Forelimb muscle (tissue), 1 donor: Measurements from ENCODE around the gene IGFBP7. TPM values are rescaled to one million over a fixed set of nuclear protein-coding genes. Genes with fewer than 3 reads are reported as not detected.

Source experiments
- DNase-seq: peaks from one replicate; pipeline ENCODE4 v3.0.0-alpha.2; 2013; ENCODE audit warnings: low read depth
- polyA plus RNA-seq: library from polyadenylated mRNA; unstranded; fragments of 120-200 nt; gene quantifications from one replicate; pipeline ENCODE4 v1.2.1, GENCODE V29; 2013; ENCODE audit not compliant: insufficient read length

IGFBP7 gene, protein sequence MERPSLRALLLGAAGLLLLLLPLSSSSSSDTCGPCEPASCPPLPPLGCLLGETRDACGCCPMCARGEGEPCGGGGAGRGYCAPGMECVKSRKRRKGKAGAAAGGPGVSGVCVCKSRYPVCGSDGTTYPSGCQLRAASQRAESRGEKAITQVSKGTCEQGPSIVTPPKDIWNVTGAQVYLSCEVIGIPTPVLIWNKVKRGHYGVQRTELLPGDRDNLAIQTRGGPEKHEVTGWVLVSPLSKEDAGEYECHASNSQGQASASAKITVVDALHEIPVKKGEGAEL
- polyA plus RNA-seq, result 102 TPM

DNA sequence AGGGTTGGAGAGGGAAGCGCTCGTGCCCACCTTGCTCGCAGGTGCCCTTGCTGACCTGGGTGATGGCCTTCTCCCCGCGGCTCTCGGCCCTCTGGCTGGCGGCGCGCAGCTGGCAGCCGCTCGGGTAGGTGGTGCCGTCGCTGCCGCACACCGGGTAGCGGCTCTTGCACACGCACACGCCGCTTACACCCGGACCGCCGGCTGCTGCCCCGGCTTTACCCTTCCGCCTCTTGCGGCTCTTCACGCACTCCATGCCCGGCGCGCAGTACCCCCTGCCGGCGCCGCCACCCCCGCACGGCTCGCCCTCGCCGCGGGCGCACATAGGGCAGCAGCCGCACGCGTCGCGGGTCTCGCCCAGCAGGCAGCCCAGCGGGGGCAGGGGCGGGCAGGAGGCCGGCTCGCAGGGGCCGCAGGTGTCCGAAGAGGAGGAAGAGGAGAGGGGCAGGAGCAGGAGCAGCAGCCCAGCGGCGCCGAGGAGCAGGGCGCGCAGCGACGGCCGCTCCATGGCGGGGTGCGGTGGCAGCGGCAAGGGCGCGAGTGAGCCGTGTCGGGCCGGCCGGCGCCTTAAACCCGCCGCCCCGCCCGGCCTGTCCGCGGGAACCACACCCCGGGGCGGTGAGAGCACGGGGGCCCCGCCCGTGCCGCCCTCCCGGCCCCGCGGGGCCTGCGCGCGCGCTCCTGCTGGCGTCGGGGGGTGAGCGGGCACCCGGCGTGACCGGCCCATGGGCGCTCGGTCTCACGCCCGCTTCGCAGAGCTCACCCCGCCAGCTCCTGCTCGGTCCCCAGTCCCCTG, at the start of gene IGFBP7:
TSS of gene IGFBP7 (minus strand) at position 539 of the 793 bp plus-strand sequence. CDS start at position 505, 34 bp downstream.
- DNase-seq, result no peak

DNA sequence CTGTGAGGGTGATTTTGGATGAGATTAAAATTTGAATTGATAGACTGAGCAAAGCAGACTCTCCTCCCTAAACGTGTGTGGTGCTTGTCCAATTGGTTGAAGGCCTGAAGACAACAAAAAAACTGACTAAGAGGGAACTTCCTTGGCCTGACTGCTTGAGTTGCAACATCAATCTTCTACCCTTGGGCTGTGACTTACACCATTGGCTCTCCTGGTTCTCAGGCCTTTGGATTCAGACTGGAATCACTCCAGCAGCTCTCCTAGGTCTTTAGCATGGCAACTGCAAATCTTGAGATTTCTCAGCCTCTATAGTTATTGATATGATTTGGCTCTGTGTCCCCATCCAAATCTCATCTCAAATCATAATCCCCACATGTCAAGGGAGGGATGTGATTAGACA, 49.7 kb upstream of the IGFBP7 start:
- no peak for DNase-seq

DNA sequence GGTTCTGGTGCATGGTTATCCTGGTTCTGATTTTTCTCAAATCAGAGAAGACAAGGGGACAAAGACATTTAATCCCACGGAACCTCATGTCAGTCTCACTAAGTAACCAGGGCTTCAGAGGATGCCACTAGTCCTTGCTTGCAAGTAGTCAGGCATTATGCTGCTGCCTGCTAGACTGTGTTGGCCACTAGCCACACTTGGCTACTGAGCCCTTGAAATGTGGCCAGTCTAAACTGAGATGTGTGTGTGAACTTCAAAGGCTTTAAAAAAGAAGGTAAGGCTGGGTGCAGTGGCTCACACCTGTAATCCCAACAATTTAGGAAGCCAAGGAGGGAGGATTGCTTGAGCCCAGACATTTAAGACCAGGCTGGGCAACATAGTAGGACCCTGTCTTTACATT, 48.6 kb upstream of the IGFBP7 start:
- DNase-seq, result no peak

DNA sequence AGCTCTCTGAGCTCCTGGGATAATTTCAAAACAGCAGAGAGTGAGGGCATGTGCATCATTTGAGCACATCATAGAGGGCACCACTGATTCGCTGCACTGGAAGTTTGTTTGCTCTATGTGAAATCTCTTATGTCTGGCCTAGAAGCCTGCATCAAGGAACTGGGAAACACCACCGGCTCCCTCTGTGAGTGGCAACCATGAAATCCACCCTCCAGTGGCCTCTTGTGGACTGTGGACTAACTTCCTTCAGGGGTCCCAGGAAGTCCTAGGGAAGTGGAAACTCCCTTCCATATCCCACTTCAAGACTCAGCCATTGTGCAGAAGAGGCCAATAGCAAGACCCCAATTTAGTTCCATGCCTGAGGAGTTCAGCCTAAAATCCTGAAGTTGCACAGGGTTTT, 48.0 kb upstream of the IGFBP7 start:
- DNase-seq, result no peak

DNA sequence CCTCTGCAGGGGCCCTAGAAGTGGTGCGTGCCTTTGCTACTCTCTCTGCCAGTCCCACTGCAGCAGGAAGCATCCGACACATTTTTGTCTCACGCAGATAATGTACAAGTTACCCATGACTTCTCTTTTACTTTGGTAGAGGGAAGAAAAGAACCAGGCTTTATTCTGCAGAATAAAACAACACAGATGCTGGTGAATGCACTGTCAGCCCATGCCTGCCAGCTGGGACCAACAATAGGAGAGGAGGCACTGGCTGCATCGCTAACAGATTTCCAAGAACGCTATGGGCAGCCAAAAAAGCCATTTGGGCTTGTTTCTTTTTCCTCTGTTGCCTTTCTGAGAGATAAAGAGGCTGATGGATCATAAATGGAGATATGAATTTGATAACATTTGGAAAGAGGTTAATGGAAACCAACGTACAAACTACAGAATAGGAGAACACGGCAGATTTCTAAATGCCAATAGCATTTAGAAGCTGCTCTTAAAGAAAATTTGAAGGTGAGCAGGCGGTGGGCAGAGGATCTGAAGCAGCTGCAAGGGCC, 47.5 kb upstream of the IGFBP7 start:
- DNase-seq, result no peak

DNA sequence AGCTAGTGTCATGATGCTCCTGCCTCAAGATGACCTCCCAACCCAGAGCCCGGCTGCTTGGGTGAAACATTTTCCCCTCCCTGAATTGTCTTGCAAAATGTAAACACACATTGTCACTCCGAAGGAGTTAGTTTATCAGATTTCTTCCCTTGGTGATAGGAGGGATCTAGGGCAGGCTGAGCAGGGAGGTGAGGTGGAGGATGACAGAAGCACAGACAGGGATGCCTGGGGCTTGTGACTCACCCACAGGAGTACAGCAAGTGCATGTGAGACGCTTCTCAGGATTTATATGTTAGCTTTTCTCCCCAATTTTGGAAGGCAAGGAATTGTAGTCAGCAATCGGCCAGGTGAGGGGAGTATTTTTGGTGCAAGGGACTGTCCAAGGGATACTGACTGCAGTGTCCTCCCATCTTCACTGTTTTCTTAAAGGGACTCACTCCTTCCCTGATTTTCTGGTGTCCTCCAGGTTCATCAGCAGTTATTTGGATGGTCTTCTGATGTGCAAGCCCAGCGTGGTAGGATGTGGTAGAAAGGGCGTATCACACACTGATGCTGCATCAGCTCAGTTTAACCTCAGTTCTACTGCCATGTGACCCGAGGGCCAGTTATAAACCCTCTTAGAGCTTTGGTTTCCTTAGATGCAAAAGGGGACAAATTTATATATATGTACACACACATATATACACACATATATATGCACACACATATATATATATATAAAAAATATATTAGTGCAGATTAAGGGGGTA, 46.2 kb upstream of the IGFBP7 start:
- no peak for DNase-seq

DNA sequence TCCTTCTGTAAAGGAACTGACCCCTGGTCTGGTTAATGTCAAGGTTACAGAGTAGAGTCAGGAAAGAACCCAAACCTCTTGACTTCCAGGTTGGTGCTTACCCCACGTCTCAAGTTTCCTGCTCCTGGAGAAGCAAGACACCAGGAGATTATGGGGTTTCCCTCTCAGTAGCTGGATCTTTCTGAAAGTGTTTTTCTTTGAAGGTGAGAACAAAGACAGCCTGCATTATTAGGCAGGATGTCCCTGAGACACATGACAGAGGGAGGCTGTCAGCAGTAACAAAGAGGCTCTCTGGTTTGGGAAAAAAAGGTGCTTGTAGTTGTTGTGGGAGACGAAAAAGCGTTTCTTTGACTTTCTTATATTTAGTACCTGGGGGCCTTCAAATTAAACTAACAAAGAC, 44.7 kb upstream of the IGFBP7 start:
- DNase-seq, result no peak

DNA sequence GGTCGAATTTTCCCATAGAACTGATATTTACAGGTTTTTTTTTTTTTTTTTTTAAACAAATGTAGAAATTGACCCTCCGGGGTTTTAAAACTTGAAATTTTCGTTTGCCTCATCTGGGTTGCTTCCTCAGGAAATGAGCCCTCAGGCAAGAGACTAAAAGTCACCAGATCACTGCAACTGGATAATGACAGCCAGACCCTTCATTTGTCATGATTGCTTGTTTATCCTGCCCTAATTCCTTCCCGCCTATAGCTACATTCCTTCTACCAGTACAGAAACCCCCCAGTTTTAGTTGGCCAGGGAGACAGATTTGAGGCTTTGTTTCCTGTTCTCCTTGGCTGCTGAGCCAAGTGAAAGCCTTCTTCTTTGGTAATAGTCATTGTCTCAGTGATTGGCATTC, 44.0 kb upstream of the IGFBP7 start:
- no peak for DNase-seq

DNA sequence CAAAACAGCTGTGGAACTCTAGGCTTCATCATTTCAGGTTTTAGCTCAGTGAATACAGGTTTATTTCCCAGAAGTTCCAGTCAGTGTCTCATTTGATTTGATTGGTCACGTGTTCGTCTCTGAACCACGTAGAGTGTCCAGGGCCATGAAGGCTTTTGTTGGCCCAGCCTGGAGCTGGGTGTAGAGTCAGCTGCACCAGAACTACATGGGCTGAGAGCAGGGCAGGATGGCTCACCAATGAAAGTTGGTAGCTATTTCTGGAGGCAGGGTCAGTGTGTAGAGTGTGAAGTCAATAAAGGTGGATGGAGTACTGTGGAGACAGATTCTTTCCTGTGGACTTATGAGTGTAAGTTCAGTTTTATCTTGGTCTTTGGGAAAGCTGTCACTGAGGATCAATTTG, 43.0 kb upstream of the IGFBP7 start:
- DNase-seq, result no peak

DNA sequence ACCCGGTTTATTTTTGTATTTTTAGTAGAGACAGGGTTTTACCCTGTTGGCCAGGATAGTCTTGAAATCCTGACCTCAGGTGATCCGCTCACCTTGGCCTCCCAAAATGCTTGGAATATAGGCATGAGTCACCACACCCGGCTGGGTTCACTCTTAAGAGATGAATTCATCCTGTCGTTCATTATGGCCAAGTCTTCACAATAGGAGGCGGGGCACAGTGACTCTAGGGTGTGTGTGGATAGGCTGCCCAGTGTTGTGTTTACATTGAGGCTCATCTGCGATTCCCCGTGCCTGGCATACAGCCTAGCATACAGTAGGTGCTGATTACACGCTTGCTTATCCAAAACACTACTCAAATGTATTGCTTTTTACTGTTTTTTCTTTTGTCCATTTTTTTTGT, 41.3 kb upstream of the IGFBP7 start:
- DNase-seq, result no peak

DNA sequence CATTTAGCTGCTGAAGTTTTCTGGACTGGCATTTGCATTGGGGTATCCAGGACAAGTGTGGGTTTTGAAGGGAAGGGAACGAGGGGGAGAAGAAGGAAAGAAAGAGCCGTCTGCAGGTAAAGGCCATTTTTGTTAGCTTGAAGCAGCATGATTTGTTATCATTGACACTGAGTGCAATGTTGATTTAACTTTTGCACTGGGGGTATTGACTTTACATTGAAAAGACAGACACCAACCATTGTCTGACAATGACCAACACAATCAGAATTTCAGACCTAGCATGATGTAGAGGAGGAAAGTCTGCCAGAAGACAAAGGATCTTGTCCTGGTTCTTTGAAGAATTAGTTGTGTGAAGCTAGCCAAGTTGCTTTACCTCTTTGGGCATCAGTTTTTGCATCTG, 39.6 kb upstream of the IGFBP7 start:
- DNase-seq, result no peak

DNA sequence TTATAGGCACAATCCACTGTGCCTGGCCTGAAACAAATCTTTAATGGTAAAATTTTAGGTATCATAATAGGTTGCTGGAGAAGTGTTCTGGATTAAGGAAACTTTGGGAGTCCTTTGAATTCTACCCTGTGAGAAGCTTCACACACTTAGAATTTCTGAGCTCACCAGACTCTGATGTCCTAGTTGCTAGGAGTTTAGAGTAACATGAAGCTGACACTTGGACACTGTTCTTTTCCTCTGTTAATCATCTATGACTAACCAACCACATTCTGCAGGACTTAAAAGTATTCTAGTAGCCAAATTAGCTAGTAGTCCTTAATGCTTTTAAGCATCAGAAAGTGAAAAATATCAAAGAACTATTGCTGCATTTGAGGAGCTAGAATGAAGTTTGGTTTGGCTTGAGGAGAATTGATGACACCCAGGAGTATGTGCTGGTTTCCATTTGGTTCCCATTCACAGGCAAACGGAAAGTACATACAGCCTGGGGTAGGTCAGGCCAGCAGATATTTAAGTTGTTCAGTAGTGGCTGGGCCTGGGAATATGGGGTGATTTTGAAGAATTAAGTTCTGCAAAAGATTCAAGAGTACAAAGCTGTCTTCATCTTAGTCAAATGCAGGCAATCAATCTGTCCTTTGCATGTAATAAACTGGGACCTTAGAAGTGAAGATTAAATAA, 38.8 kb upstream of the IGFBP7 start:
- no peak for DNase-seq

DNA sequence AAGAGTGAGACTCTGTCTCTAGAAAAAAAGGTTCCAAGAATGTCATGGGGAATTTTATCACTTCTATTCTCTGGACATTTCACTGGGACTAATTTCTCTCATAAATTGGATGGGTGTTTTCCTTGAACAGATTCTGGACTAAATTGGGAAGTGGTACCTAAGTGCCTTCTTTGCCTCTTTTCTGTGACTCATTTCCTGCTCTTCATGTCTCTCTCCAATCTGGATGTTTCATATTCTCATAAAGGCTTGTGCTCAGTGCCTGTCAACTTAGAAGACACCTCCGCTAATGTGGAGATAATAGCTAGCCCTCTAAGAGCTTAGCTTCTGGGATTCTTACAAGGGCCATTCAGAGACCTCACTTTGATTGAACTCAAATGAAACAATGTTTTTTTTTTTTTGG, 38.0 kb upstream of the IGFBP7 start:
- DNase-seq, result no peak

DNA sequence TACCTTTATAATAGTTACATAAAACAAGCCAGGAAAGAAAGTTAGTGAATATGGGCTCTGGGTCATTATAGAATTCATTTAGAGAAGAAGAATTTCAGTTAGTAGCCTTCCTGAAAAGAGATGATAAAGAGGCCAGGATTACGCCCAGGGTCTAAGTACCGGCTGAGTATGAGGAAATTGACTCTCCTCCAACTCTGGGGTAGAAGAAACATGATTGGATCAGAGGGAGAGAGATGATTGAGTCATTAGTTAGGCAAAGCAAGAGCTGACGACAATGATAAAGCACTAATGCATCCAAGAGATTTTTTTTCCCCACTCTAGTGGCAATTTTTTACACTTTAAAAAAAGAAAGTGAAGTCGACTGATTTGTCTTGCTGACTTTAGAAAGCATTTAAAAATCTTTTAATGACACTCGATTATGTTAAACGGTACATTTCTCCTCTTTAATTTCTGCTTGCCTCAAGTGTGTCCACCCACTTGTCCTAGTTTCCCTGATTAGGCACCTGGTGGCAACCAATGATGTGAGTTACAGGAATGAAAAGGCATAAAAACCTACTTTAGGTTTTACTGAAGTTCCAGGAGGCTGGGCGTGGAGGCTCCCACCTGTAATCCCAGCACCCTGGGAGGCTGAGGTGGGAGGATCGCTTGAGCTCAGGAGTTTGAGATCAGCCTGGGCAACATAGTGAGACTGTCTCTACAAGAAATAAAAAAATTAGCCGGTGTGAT, 37.3 kb upstream of the IGFBP7 start:
- DNase-seq, result no peak

DNA sequence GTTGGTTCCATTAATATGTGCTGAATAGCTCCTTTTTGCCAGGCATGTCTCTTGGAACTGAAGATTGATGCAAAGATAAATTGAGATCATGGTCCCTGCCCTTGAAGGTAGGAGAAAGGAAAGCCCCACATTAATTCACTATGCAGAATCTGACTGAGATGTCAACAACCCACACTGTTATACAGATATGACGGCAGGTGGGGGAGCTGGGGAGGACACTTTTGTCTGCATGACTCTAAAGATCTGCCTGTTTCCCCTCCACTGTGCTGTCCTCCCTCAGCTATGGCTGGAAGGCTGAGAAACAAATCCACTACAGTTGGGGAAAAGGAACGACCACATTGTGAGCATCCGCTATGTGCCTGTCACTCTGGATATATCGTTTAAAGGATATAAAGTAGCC, 36.3 kb upstream of the IGFBP7 start:
- no peak for DNase-seq

DNA sequence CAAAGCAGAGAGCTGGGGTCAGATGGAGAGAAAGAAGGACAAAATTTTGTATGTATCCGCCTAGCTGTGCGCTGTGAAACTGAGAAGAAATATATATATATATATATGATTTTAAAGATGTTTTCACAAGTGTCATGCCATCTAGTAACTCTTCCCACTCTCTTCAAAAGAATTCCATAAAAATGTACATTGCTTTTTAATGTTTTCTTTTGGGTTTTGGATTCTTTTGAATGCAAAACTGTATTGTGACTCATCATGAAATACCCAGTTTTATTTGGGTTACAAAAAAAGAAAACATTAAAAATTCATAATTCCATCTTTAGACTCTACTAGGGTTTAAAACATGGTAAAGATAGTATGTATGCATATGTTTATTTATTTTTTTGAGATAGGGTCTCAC, 34.3 kb upstream of the IGFBP7 start:
- no peak for DNase-seq

DNA sequence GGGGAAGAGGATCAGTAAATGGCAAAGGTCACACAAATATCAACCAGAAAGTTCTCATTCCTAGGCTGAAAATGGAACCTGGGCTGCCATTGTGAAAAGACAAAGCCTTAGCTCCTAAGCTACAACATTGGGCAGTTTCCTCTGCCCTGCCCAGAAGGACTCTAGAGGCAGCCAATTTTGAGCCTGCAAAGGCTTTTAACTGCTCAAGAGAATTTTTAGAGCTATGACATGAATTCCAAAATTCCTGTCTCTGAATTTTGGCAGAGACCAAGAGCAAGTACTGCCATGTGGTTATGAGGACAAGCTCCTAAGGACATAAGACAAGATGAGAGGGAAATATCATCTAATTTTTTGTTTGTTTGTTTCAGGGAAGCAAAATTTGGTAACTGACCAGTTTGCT, 29.6 kb upstream of the IGFBP7 start:
- no peak for DNase-seq

DNA sequence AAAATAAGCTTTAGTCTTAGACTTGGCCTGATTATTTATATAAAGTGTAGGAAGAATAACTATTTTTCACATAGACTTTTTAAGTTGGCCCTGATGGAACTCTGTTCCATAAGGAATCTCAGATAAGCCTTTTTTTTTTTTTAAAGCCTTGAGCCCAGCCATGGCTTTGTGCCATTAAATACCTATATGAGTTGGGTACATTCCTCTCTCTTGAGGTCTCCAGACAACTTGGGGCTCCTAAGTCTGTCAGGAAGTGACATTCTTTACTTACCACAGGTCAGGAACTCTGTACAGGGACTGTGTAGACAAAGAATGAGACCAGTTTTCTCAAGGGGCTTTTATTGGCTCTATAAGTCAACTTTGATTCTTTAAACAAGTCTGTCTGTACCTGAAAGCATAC, 27.1 kb upstream of the IGFBP7 start:
- no peak for DNase-seq

DNA sequence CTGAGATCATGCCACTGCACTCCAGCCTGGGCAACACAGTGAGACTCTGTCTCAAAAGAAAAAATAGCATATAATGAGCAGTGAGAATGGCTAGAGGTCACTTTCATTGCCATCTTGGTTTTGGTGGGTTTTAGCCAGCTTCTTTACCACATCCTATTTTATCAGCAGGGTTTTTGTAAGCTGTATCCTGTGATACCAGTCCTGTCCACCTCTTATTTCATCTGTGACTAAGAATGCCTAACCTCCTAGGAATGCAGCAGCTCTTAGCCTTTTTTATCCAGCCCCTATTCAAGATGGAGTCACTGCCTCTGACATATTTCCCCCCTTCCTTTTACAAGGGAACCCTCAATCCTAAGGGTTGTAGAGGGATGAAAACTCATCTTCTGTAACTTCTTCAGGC, 26.1 kb upstream of the IGFBP7 start:
- no peak for DNase-seq

DNA sequence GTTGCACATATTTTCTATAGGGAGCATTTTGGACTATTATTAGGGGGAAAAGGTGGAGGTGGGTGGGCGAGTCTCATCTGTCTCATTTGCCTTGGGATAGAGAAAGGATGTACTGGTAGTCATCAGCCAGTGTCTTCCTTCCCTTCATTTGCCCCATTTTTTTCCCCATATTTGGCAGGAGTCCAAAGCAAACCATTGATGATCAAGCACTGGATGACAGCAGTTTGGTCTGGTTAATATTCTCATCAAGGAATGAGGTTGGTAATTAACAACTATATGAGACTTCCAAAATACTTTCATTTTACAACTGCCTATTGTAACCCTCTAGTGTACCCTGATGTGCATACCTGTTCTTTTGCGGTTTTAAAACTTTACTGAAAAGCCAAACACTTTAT, 22.6 kb upstream of the IGFBP7 start:
- no peak for DNase-seq
